Fibroblast of skin of right biceps (primary cell): Measurements from ENCODE around the gene SLC13A5.
"Not testable (repeated sequence)": the region's sequence is repeated elsewhere in the genome, so short reads cannot be mapped to it uniquely, and the experiment has no call there.

Experiments
- DNase-seq: peaks from one replicate; pipeline ENCODE4 v3.0.0-alpha.2; 2013

Gene SLC13A5

DNA sequence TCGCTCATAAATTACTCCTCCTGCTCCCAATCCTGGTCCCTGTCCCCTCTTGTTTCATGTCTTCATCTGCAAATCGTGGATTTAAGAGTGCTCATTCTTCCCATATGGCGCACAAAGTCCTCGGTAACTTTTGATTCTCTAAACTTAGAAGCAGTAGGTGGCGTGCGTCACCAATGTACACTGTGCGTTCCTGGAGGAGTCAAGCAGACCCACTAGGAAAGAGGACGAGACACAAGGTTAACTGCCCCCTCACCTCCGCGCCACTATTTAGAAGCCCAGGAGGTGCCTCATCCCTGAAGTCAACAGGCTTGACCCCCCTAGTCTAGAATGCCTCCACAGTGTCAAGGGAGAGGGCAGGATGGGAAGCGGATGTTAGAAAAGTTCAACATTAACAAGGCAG is 2.9 kb downstream of the SLC13A5 start:
- DNase-seq, result no peak

DNA sequence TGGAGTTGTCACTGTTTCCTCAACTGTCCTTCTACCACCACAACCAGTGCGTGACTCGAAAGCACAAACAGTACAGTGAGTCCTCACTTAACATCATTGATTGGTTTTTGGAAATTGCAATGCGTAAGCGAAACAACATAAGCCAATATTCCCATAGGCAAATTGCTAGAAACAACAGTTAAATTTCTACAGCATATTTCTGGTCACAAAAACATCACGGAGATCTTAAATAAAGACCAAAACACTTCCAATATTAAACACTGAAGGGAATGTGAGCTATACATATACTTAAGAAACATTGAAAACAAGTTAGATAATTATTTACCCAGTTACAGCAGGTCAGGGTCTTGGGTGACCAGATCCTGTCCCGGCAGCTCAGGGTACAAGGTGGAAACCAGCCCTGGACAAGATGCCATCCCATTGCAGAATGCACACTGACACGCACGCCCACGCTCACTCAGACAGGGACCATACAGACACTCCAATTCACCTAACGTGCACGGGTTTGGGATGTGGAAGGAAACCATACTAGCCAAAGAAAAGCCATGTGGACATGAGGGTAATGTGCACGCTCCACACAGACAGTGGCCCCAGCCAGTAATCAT is 4.7 kb downstream of the SLC13A5 start:
- DNase-seq, result no peak

DNA sequence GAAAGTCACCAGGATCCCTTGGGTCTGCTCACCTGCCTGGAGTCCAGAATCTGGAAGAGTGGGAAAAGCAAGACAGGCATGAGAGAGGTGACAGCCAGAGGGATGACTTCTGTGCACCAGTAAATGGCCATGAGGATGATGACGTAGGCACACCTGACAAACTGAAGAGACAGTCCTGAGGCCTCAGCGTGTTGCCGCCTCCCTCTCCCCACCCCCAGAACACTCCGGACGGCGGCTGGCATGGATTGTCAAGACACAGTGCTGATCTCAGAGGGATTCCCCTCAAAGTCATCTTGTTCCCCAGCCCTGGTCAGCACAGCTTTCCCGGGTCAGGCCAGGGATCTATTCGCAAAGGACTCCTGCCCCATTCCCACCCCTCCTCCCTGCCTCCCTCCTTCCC is 6.2 kb downstream of the SLC13A5 start:
- no peak for DNase-seq

DNA sequence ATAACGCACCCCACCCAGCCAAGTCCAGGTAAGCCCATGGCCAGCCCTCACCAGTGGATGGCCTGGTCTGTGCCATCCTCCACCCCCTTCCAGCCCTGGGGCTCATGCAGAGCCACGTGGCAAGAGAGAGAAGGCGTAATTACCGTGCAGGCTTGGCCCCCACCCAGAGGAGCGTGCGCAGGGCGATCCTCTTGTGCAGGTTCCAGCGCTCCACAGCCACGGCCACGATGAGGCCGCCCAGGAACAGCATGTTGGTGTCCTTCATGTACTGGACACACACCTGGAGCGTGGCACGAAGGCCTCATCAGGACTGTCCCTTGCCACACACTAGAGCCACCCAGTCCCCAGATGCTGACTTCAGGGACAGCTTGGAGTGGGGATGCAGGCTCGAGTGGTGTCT is 6.7 kb downstream of the SLC13A5 start:
- DNase-seq, result no peak

DNA sequence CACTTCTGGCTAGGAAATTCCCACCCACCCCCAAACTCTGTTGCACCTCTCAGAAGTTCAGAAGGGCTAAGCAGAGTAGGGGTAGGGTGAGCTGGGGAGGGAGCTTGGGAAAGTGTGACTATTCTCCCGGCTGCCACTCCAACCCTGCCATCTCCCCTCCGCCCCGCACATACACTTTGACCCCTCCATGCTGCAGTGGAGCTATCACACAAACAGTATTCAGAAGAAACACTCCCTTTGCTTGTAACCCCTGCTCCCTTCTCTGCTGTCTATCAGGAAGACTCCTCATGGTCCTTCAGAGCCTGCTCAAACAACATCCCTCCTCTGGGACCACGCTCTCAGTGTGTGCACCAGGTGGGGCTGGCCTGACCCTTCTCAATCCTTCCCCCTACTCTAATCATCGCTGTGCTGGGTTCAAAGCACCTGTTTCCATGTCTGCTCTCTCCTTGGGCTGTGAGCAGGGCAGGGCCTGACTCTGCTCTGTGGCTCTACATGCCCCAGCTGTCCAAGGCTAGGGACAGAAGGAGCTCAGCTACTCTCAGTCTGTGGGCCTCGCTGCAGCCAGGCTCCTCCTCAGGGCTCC is 8.6 kb downstream of the SLC13A5 start:
- DNase-seq, result no peak

DNA sequence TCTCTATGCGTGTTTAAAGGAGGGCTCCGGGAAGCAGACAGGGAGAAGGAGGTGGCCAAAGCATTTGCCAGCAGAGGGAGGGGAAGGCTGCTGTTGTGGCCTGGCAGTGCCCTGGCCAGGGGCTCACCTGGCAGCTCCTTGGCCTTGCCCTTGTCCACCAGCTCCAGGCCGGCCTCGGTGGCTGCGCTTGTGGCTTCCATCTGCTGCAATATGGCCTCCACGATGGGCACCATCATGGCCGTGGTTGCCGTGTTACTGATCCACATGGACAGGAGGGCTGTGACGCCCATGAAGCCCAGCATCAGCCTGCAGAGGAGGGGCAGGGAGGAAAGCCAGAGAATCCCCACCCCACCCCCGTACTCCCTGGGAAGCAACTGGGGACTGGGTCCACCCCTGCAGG is 9.4 kb downstream of the SLC13A5 start:
- DNase-seq, result no peak

DNA sequence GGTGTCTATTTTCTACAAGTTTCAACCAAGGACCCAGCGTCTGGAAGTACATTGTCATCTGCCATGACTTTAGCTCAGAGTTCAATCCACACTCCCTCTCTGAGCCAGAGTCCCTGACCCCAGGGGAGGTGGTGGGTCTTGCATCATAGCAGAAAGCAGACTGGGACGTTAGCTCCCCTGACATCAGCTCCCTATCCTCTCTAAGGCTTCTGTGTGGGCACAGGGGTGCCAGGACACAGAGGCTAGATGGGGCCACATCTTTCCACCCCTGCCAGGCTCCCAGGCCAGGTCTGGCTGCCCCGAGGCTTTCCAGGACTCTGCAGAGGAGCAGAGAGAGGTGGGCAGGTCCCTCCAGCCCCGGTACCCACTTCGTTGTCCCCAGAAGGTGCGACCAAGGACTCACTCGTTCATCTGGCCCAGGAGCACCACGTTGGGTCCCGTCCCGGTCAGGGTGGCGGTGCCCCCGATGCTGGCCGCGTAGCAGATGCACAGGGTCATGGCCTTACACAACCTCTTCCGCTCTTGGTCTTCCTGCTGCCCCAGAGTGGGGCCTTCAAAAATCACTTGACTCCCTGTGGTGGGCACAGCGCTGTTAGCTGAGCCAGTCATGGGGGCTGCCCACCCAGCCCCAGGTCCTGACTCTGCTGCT is 10.5 kb downstream of the SLC13A5 start:
- no peak for DNase-seq

DNA sequence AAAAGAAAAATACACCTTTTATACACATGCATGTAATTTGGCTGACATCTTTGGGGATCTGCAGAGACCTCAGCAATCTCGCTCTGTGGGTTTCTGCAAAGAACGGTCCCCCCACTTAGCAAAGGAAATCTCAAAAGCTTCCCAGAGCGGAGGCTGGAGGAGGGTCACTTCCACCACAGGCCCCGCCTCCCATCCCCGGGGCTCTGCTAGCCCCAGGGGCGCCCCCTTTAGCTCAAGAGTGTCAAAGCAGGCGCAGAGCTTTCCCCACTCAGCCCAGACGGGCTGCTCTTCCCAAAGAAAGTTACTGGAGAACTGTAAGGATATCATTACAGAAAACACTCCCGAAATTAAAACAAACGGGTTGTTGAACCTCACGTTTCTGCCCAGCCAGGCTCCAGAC is 11.4 kb downstream of the SLC13A5 start:
- DNase-seq, result peak; percentile 30

DNA sequence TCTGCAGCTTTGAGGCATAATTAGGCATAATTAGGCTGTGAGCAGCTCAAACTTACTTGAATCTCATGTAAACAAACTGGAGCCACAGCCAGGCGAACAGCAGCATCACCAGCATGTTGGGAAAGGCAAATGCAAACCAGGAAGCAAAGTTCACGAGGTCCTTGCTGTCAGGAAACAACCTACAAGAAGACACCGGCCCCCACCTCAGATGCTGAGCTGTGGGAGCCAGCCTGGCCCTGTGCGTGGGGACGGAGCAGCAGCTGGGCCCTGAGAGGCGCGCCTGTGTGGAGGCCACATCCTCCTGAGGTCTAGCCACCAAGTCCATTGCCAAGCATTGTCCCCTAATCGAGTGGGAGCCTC is 12.2 kb downstream of the SLC13A5 start:
- no peak for DNase-seq

DNA sequence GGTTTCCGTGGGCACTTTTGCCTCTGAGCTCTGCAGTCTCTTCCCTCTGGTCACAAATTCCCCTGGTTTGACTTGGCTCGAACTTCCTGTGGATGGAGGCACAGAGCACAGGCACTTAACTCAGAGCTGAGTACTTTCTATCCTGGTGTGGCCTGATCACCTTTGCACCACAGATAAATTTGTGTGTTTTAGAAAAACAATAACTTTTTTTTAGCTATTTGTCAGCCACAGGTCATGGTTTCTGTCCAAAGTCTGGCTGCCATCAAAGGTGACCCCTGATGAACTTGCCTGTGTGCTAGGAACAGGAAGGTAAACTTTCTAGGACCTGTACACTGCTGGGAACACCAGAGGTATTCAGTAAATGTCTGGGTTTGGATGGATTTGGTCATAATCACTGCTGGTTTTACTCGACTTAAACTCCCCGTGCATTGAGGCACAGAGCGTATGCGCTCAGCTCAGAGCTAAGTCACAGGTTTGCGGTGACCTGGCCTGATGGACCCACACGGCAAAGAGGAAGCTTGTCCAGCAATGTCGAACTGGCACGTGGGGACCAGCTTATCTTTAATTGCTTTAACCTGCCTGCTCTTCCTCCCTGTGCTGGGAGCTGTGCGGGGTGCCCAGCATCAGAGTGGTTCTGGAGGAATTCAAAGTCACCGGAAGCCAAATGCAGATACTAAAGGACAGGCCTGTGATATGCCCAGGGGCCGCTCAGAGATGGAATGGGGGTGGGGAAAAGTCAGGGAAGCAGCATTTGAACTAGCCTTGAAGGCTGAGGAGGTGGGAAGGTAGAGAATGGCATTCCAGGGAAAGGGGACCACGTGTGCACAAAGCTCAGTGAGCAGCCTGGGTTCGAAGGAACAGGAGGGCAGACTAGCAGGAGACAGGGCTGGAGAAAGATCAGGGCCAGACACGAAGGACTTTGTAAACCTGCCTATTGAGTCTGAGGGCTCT is 12.9 kb downstream of the SLC13A5 start:
- no peak for DNase-seq

DNA sequence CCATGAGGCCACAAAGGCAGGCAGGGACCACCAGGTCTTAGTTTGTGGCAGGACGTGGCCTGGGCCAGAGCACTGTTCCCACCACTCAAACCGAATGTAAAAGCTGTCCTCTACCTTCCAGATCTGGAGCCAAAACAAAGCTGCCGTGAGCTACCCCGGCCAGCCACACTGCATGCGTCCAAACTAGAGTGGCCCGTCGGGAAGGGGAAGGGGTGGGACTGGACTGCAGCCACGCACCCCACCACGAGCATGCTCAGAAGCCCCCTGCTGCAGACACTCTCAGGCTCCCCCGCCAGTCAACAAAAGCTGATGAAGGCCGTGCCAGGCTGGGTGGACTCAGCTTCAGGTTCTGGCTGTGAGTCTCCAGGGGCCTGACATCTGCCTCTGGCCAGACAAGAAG is 15.2 kb downstream of the SLC13A5 start:
- DNase-seq, result no peak

DNA sequence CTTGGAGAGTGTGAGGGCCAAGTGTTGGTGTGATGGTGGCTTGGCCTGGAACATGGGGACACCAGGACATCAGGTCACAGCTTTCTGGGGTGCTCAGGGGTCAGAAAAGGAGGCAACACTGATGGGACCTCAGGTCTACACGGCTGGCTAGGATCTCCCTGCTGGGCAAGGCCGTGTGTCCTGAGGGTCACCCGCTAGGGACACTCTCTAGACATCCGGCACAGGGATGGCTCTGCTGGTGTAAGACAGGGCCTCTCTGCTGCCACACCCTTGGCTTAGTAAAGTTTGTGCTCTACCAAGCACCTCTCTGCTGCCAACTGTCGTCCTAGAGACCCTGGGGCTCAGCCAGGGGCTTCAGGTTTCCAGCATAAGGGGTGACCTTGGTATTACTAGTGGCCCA is 16.3 kb downstream of the SLC13A5 start:
- no peak for DNase-seq

DNA sequence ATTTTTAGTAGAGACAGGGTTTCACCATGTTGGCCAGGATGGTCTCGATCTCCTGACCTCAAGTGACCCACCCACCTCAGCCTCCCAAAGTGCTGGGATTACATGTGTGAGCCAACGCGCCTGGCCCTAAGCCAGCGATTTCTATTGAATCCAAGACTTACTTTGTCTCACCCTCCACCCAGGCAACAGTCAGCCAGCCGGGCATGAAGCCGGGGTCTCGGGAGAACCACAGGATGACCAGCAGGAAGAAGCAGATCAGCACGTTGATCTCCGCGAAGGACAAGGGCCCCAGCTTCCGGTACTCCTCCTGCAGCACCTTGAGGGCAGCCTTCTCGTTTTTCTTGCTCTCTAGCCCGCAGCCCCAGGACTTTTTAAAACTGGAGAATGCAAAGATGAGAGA is 17.6 kb downstream of the SLC13A5 start:
- no peak for DNase-seq

DNA sequence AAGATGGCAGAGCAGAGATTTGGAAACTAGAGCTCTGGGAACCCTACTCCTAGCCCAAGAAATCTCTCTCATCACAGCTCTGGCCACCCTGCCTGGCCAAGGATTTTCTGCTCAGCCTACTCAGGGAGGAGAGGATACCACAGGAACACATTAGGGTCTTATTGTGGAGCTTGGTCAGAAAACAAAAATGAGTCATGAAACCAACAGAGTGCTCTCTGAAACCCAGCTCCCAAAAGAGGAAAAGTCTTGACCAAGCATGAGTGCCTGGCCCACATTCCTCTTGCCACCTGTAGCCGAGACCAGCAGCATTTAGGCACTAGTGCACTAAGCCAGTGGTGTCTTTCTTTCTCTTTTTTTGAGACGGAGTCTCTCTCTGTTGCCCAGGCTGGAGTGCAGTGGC is 18.1 kb downstream of the SLC13A5 start:
- no peak for DNase-seq

DNA sequence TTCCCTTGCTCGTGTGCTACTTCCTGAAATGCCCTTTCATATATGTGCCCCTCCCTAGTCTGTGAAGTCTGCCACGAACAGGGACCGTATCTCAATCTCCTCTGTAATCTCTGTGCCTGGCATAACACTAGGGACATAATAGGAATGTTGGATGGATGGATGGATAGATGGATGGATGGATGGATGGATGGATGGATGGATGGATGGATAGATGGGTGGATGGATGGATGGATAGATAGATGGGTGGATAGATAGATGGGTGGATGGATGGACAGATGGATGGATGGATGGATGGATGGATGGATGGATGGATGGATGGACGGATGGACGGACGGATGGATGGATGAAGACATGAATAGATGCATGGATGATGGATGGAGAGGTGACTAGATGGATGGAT is 21.2 kb downstream of the SLC13A5 start:
- not testable (repeated sequence) for DNase-seq

DNA sequence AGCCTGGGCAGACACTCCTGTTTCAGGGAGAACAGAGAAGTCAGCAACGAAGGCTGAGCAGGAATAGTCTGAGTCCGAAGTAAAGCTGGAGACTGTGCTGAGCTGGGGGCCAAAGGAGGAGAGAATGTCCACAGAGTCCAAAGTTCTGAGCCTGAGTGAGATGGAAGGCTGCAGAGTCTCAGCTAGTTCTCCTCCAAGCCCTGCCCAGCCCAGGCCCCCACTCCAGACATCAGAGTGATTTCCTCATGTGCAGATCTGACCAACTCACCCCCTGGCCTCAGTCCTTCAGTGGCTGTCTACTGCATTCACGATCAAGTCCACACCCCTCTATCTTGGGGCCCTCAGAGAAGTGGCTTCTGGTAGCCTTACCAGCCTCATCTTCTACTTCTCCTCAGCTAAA is 21.6 kb downstream of the SLC13A5 start:
- no peak for DNase-seq

DNA sequence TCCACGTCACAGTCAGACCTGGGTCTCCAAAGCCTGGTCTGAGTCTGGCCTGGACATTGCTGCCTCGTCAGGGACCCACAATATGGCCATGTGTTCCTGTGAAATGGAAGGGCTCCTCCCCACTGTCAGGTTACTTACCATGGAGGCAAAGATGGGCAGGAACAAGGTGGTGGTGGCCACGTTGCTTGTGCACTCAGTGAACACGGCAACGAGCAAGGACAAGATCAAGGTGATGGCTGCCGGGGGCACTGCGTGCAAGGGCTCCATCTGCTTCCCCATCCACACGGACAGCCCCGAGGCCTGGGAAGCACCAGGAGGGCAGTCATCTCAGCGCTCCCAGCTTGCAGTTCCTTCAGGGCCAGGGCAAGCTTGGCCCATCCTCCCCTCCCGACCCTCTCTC is 22.5 kb downstream of the SLC13A5 start:
- DNase-seq, result no peak

DNA sequence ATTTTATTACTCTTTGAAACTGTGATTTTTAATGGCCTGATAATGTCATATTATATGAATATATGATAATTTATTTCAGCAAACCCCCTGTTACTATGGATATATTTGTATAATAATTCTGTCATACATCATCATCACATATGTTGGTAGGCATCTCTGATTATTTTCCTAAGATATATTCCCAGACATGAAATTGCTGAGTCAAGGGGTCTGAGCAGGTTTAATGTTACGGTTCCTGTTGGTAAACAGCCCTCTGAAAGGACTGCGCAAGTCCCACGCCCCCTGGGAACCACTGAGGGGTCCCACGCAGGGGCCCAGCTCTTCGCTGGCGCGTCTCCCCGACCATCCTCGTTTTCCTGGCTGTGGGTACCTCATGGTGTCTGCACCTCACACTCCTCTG is 24.2 kb downstream of the SLC13A5 start:
- no peak for DNase-seq

DNA sequence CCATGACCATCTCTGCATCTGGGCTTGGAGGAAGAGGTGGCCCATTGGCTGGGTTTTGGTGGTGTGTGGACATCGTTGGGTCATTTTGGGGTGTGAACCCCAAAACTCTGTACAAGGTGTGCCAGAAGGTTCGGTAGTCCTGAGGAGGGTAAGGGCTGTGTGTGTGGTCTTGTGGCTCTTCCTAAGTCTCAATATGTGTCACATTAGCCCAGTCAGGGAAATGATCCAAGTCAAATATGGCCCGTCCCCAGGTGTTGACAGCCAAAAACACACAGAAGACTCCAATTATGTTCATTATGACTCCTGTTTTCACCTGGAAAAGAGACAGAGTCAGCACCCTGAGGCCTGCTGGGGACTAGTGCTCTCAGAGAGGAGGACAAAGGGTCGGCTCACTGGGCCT is 27.1 kb downstream of the SLC13A5 start:
- no peak for DNase-seq

DNA sequence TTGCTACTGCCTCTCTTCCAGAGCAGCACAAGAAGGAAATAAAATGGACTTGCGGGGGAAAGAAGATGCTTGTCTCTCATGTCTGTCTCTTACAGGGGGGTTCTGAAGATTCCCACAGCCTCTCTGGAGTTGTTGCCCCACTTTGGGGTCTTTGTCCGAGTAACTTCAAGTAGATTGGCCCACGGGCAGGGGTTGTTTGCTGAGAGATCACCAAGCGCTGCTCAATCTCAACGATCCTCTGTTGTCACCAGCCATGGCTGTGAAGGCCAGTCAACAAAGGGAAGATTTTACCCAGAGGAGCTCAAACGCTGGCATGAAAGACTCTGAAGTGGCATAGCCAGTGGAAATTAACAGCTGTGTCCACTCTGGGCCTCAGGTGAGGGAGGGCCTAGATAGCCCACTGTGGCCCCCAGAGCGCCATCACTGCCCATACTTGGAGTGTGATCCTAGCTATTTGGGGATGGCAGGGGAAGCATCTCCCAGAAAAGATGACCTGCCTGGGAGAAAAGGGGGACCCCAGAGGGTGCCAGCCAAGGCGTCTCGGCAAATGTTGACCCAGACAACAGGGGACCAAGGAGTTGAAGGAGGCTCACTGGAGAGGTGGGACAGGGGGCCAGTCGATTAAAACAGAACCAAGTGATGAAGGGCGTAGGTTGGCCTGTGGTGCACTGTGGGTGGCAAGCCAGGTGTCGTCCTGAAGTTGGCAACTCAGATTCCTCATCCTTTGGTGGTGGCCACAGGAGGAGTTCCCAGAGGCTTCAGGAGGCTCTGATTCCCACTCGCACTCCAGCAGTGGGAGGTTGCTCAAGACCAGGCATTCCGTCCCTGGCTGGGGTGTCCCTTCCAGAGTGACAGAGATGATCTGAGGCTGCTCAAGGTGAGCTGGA is 28.0 kb downstream of the SLC13A5 start:
- no peak for DNase-seq

DNA sequence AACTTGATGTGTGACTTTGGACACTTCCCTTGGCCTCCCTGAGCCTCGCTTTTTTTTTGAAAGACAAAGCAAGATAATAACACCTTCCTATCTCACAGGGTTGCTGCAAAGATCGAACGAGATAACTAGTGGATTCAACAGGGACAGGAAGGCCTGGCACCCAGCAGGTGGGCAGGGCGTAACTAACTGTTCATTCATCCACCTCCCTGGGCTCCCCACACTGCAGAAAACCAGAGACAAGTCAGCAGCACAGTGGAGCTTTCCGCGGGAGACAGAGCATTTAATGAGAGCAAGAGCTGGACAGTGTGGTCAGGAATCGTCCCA is 28.7 kb downstream of the SLC13A5 start:
- no peak for DNase-seq

DNA sequence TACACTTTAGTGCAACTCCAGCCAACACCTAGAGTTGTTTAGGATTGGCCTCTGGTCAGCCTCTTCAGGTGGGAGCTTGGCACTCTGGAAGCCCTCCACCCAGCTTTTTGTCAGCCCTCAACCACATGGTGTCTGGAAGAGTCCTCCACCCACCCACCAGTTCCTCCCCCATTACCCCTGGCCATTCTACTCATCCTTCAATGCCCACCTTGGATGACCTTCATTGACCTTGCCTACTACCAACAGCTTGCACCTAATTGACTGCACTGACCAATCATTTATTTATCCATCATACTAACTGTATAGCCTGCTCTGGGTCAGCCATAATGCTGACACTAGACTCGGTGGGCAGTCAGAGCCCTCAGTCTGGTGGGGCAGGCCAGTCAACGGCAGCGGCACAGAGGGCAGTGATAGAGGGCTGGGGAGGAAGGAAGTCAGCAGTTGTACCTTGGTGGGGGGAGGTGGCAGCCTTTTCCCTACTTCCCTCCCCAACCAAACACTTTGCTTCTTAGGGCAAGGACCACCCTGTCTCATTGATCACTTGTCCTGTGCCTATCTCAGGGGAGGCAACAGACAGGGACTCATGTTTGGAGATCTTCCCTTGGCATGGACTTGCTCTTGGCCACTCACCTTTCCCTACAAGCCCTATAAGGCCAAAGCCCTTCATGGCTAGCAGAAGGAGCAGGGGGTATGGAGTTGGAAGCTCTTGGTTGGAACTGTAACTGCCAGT is 29.3 kb downstream of the SLC13A5 start:
- no peak for DNase-seq
